Right lobe of liver (tissue), 4 donors: ENCODE measurements around the gene ALB.

Experiments
- POLR2A ChIP-seq: fragments of 450-650 bp; IDR thresholded peaks from one replicate; pipeline ENCODE4 v1.6.1; 2017; ENCODE audit warnings: antibody characterized with exemption, mild to moderate bottlenecking
- TF ChIP-seq, protein P1 (sequence below), 4 donors: fragments of 200-600 bp in 3 of 4; fragments of 450-650 bp in 1 of 4; IDR thresholded peaks; one replicate each; pipeline versions ENCODE4 v1.5.1 to v1.8.0; 2016 to 2022; ENCODE audit warnings: antibody characterized with exemption in 4 of 4, mild to moderate bottlenecking in 2 of 4
- donor health status: DM: no; HTN: no; CAD: no.
- donor health status: DM: no; HTN: no; CAD: no.
- donor health status: DM: no; HTN: yes; CAD: no.

DNA sequence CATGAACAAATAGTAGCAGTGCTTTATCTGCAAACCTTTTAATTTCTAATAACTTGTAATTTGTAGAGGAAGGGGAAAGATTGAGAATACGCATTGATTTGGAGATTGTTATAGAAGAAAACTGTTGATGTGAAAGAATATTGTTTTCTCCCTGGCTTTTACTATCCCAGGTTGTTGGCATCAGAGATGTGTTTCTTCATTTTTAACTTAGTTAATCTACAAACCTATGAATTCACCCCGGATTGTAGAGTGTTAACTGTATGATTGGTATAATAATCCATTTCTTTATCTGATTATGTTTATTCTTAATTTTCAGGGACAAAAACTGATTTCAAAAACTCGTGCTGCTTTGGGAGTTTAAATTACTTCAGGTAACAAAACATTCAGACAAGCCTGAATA lies 50.8 kb downstream of the ALB start:
- no peak for TF ChIP-seq POLR2A
- TF ChIP-seq, protein P1, sequence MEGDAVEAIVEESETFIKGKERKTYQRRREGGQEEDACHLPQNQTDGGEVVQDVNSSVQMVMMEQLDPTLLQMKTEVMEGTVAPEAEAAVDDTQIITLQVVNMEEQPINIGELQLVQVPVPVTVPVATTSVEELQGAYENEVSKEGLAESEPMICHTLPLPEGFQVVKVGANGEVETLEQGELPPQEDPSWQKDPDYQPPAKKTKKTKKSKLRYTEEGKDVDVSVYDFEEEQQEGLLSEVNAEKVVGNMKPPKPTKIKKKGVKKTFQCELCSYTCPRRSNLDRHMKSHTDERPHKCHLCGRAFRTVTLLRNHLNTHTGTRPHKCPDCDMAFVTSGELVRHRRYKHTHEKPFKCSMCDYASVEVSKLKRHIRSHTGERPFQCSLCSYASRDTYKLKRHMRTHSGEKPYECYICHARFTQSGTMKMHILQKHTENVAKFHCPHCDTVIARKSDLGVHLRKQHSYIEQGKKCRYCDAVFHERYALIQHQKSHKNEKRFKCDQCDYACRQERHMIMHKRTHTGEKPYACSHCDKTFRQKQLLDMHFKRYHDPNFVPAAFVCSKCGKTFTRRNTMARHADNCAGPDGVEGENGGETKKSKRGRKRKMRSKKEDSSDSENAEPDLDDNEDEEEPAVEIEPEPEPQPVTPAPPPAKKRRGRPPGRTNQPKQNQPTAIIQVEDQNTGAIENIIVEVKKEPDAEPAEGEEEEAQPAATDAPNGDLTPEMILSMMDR (IDR thresholded peaks at IDR 0.05), result no peak
